Liver (tissue), 9 donors: ENCODE data around the gene SCRN2. TPM values are rescaled to one million over a fixed set of nuclear protein-coding genes. Genes with fewer than 3 reads are reported as not detected.

ENCODE experiments used
- DNase-seq: peaks from one replicate; pipeline ENCODE4 v3.0.0-alpha.2; 2017; ENCODE audit warnings: low spot score
- H3K27ac ChIP-seq, 2 donors: one replicate each; pipeline ENCODE4 v1.7.0; 2013; ENCODE audit warnings: inconsistent platforms in 2 of 2, low read length in 2 of 2, control low read depth in 1 of 2, low read depth in 1 of 2, mild to moderate bottlenecking in 1 of 2
- H3K27me3 ChIP-seq, 4 donors: one replicate each; pipeline versions ENCODE4 v1.6.1 to v1.7.0; 2013; ENCODE audit warnings: low read length in 3 of 4, inconsistent platforms in 1 of 4, mild to moderate bottlenecking in 1 of 4, moderate library complexity in 1 of 4; ENCODE audit not compliant: control insufficient read depth in 4 of 4, insufficient read depth in 4 of 4
- H3K36me3 ChIP-seq, 4 donors: one replicate each; pipeline versions ENCODE4 v1.6.1 to v1.7.0; 2013; ENCODE audit warnings: low read length in 3 of 4, mild to moderate bottlenecking in 3 of 4, low read depth in 1 of 4, moderate library complexity in 1 of 4; ENCODE audit not compliant: control insufficient read depth in 4 of 4, insufficient read depth in 3 of 4
- H3K4me1 ChIP-seq, 4 donors: one replicate each; pipeline versions ENCODE4 v1.6.1 to v1.7.0; 2013; ENCODE audit warnings: low read length in 3 of 4, mild to moderate bottlenecking in 3 of 4, moderate library complexity in 1 of 4; ENCODE audit not compliant: control insufficient read depth in 4 of 4, insufficient read depth in 4 of 4
- H3K4me3 ChIP-seq, 3 donors: one replicate each; pipeline versions ENCODE4 v1.6.1 to v1.7.0; 2013; ENCODE audit warnings: low read length in 3 of 3, control low read depth in 1 of 3, low read depth in 1 of 3, mild to moderate bottlenecking in 1 of 3
- H3K9ac ChIP-seq, 2 donors: one replicate each; pipeline ENCODE4 v1.7.0; 2013; ENCODE audit warnings: low read length in 2 of 2, mild to moderate bottlenecking in 2 of 2, moderate library complexity in 2 of 2, control low read depth in 1 of 2, low read depth in 1 of 2
- H3K9me3 ChIP-seq, 4 donors: one replicate each; pipeline versions ENCODE4 v1.6.1 to v1.7.0; 2013; ENCODE audit warnings: low read length in 3 of 4; ENCODE audit not compliant: control insufficient read depth in 4 of 4
- ATF3 ChIP-seq: IDR thresholded peaks from 2 replicates; pipeline ENCODE4 v1.6.1; 2016; ENCODE audit warnings: antibody characterized with exemption
- FOXA2 ChIP-seq: IDR thresholded peaks from 2 replicates; pipeline ENCODE4 v1.6.1; 2016; ENCODE audit warnings: antibody characterized with exemption
- GABPA ChIP-seq, 2 donors: IDR thresholded peaks in 1 of 2; conservative IDR thresholded peaks in 1 of 2; 2 replicates each; pipeline ENCODE4 v1.6.1; 2016; ENCODE audit warnings: antibody characterized with exemption in 2 of 2, mild to moderate bottlenecking in 1 of 2, moderate library complexity in 1 of 2
- HNF4A ChIP-seq, 2 donors: conservative IDR thresholded peaks; 2 replicates each; pipeline ENCODE4 v1.6.1; 2016; ENCODE audit warnings: antibody characterized with exemption in 2 of 2, mild to moderate bottlenecking in 2 of 2
- HNF4G ChIP-seq: IDR thresholded peaks from 2 replicates; pipeline ENCODE4 v1.6.1; 2016; ENCODE audit warnings: antibody characterized with exemption
- MAX ChIP-seq: IDR thresholded peaks from 2 replicates; pipeline ENCODE4 v1.6.1; 2016; ENCODE audit warnings: antibody characterized with exemption
- REST ChIP-seq: IDR thresholded peaks from 2 replicates; pipeline ENCODE4 v1.6.1; 2016; ENCODE audit warnings: antibody characterized with exemption, mild to moderate bottlenecking
- RXRA ChIP-seq, 2 donors: IDR thresholded peaks; 2 replicates each; pipeline ENCODE4 v1.6.1; 2017 to 2018; ENCODE audit warnings: antibody characterized with exemption in 2 of 2, mild to moderate bottlenecking in 1 of 2
- SP1 ChIP-seq: IDR thresholded peaks from 2 replicates; pipeline ENCODE4 v1.6.1; 2018; ENCODE audit warnings: antibody characterized with exemption, mild to moderate bottlenecking
- YY1 ChIP-seq: IDR thresholded peaks from 2 replicates; pipeline ENCODE4 v1.6.1; 2016; ENCODE audit warnings: antibody characterized with exemption, mild to moderate bottlenecking
- WGBS: extraction: QIAGEN DNeasy Blood & Tissue Kit; methylation state at CpG from one replicate; pipeline ENCODE4 v1.1.7; 2013; 5-methylcytosine and 5-hydroxymethylcytosine counted together
- polyA plus RNA-seq, 2 donors: library from polyadenylated mRNA; stranded (reverse) in 1 of 2; unstranded in 1 of 2; fragments of 200-250 nt in 1 of 2; fragments of >200 nt in 1 of 2; fragmentation: Nextera tagmentation in 1 of 2; extraction: Ambion mirVana in 1 of 2; gene quantifications; one replicate each; pipeline versions ENCODE4 v1.2.1 to v1.2.3, GENCODE V29; 2013 to 2015
- total RNA-seq, 2 donors: library from RNA; depleted of rRNA; stranded (reverse); fragments of >200 nt; gene quantifications; one replicate each; pipeline ENCODE4 v1.2.3, GENCODE V29; 2014
- donor health status: healthy.
- donor health status: healthy.
- donor health status: healthy.
- donor health status: healthy.
- donor health status: healthy.

SCRN2 gene
- total and polyA plus RNA-seq, 4 donors: 17.8 to 27.4 (median 20.3) TPM

GRCh38 chr17:47822785-47823184 is 18.3 kb downstream of the SCRN2 start:
- H3K9me3 ChIP-seq: no peaks in the 10 kb centered on the region
- DNase-seq: no peak
- 96% methylated on average over 4 of the region's 4 CpGs for WGBS
- peaks cover 8 to 34% (median 25%) of the 10 kb centered on the region in 4 donors for H3K36me3 ChIP-seq
- peaks cover 0 to 19% (median 5%) of the 10 kb centered on the region in 4 donors for H3K4me1 ChIP-seq
- no peaks in the 10 kb centered on the region for H3K27me3 ChIP-seq
- H3K27ac ChIP-seq: no peak overlapping the region
- TF ChIP-seq FOXA2: no peak
- TF ChIP-seq MAX: no peak
- no peak for TF ChIP-seq ATF3
- no peak for TF ChIP-seq GABPA (IDR thresholded peaks at IDR 0.05 in 1 of 2, conservative IDR thresholded peaks at IDR 0.05 in 1 of 2)
- TF ChIP-seq RXRA (IDR thresholded peaks at IDR 0.05): no peak
- no peak for TF ChIP-seq YY1
- no peak for TF ChIP-seq HNF4A (conservative IDR thresholded peaks at IDR 0.05)
- no peak overlapping the region for H3K4me3 ChIP-seq
- H3K9ac ChIP-seq: no peak overlapping the region

GRCh38 chr17:47821424-47822391 is 19.4 kb downstream of the SCRN2 start, which contains the start of gene OSBPL7:
OSBPL7 (minus strand) TSS chr17:47821794; CDS start chr17:47820278, 1,516 bp downstream.
- H3K9ac ChIP-seq: peak within 1 kb of the TSS in 1 of 2 donors; percentile 1
- H3K4me3 ChIP-seq: peak within 1 kb of the TSS; percentile 44 to 48 (median 48)
- H3K4me1 ChIP-seq: peaks cover 0 to 19% (median 5%) of the 10 kb centered on the region in 4 donors
- H3K27ac ChIP-seq: no peak within 1 kb of the TSS
- no peaks in the 10 kb centered on the region for H3K27me3 ChIP-seq
- 12% methylated on average over 21 of the region's 21 CpGs for WGBS
- no peak for TF ChIP-seq MAX
- TF ChIP-seq SP1: peak; percentile 7
- no peak for TF ChIP-seq HNF4G
- no peak for TF ChIP-seq ATF3
- peak in 1 of 2 donors; percentile 43 for TF ChIP-seq GABPA (IDR thresholded peaks at IDR 0.05 in 1 of 2, conservative IDR thresholded peaks at IDR 0.05 in 1 of 2)
- TF ChIP-seq RXRA (IDR thresholded peaks at IDR 0.05): no peak
- TF ChIP-seq REST: no peak
- peak; percentile 50 for DNase-seq
- no peaks in the 10 kb centered on the region for H3K9me3 ChIP-seq
- peaks cover 8 to 32% (median 19%) of the 10 kb centered on the region in 4 donors for H3K36me3 ChIP-seq
